ENCODE data around the gene NCAPD2.

Gene NCAPD2

DNA sequence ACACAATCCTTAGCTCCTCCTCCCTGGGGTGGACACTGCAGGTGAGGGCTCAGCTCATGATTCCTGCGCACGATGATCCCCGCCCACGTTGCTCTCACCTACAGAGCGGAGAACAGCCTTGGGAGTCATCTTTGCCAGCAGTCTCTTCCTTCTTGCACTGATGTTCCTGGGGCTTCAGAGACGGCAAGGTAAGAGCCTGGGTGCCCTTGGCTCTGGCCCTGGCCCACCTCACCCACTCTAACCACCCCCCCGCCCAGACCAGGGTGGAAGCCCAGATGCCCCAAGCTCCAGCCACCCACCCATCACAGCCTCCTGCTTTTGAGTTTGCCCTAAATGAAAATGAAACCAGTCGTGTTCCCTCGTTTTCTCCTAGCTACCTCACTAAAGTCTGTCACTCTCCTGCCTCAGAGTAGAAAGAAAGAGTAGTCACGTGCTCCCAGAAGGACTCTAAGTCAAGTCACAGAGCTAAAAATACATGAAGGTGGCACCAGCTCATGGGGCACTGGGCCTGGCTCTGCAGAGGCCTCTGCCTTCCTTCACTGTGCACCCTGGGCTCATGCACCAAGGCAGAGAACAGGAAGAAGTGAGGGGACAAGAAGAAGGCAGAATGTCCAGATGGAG, 33.0 kb upstream of the NCAPD2 start:
- no peak for TF ChIP-seq CTCF (IDR thresholded peaks at IDR 0.05; ENCODE audit: low read length, missing control alignments)
- H3K4me3 ChIP-seq (replicated peaks; ENCODE audit: low read depth, low read length): no peak overlapping the region
- no peak for DNase-seq (ENCODE audit: low read depth)

DNA sequence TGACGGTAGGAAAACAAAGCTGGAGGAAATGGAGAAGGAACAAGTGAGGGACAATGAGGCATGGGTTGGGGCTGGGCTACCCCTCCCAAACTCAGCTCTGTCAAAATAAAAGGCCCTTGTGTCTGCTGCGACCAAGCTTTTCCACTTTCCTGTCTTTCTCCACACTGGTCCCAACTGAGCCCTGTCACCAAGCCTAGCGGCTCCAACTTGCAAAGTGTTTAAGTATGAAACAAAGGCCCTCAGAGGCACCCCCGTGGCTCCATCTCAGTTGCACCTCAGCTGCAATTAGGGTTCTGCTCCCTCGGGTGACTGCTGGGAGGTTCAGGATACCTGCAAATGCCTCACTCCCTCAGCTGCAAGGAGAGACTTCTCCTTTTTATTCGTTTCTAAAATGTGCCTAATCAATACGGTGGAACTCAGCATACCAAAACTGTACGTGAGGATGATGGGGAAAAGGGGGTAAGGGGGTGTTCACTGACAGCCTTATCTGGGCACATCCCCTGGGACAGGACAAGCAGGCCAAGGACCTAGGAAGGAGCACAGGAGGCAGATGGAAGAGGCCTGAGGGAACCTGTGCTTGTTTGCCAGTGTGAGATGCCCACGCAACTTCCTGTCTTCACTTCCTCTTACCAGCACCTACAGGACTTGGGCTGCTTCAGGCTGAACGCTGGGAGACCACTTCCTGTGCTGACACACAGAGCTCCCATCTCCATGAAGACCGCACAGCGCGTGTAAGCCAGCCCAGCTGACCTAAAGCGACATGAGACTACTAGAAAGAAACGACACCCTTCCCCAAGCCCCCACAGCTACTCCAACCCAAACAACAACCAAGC, 32.3 kb upstream of the NCAPD2 start:
- no peak for DNase-seq (ENCODE audit: low read depth)
- no peak for TF ChIP-seq CTCF (IDR thresholded peaks at IDR 0.05; ENCODE audit: low read length, missing control alignments)
- H3K4me3 ChIP-seq (replicated peaks; ENCODE audit: low read depth, low read length): no peak overlapping the region

DNA sequence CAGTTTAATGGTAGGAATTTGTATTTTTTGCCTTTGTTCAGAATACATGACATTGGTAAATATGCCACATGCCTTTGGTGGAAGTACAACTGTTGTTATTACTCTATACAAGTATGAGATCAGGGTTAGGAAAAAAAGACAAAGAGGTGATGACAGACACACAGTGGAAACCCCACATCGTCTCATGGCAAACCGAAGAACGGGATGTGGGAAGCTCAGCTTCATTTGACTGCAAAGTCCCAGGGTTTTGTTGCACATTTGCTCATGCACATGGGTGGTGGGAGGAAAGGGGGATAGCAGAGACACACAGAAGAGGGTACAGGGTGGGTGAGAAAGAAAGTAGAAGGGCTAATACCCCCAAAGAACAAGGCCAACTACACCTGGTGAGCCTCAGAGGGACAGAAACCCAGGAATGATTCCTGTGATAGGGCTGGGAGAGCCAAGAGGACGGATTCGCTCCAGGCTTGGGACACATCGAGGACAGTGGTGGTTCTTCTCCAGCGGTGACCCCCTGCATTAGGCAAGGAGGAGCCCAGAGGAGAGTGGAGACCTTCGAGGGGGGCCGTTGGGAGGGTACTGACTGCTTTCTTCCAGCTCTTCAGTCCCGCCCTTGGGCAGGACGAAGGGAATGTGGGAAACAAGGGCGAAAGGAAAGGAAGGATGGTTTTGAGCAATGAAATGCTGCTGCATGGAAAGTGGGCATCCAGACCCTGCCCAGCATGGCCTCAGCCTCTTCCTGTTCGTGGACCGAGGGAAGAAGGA, 31.5 kb upstream of the NCAPD2 start:
- no peak for DNase-seq (ENCODE audit: low read depth)
- H3K4me3 ChIP-seq (replicated peaks; ENCODE audit: low read depth, low read length): no peak overlapping the region
- TF ChIP-seq CTCF (IDR thresholded peaks at IDR 0.05; ENCODE audit: low read length, missing control alignments): no peak

DNA sequence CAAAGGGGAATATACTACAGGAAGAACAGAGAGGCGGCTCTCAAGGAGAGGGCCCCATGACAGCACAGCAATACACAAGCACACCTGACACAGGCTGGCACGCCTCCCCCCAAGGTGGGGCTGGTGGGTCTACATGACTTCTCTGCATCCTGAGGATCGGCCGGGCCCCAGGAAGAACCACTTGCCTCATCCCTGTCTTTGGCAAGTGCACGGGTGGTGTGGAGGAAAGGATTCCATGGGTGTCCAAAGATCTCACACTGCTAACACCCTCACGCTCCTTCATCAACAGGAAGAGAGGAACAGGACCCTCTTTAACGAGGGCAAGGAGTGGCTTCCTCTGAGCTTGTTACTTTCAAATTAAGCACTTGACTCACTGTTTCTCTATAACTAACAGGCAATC, 30.7 kb upstream of the NCAPD2 start:
- no peak for DNase-seq (ENCODE audit: low read depth)
- no peak overlapping the region for H3K4me3 ChIP-seq (replicated peaks; ENCODE audit: low read depth, low read length)
- TF ChIP-seq CTCF (IDR thresholded peaks at IDR 0.05; ENCODE audit: low read length, missing control alignments): no peak

DNA sequence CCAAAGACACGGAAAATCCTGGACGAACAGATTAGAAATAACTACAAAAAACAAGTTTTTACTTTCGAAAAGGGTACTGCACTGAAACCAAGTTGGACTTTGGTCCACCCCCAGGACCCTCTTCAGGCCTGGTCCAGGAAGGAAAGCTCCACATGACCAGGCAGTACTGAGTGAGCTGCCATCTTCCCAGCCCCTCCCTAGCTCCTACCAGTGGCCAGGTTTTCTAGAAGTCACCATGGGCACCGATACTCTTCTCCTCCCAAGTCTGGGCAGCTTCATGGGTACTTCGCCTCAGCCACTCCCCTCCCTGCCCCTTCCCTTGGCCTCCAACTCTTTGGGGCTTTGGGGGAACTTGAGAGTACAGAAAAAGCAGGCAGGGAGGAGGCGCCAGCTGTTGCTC, 30.0 kb upstream of the NCAPD2 start:
- TF ChIP-seq CTCF (IDR thresholded peaks at IDR 0.05; ENCODE audit: low read length, missing control alignments): no peak
- no peak overlapping the region for H3K4me3 ChIP-seq (replicated peaks; ENCODE audit: low read depth, low read length)
- DNase-seq (ENCODE audit: low read depth): no peak

GRCh38 chr12:6464531-6464930, 29.4 kb upstream of the NCAPD2 start:
- TF ChIP-seq CTCF (IDR thresholded peaks at IDR 0.05; ENCODE audit: low read length, missing control alignments): no peak
- H3K4me3 ChIP-seq (replicated peaks; ENCODE audit: low read depth, low read length): no peak overlapping the region
- DNase-seq (ENCODE audit: low read depth): no peak
